Endothelial cell of hepatic sinusoid (primary cell): ENCODE measurements around the gene ASCC2.

Source experiments
- in situ Hi-C: cut with HindIII; loops from 2 replicates; pipeline ENCODE4 v1.10.0; 2017; ENCODE audit warnings: low sequenced_read_pairs

ASCC2 gene

GRCh38 chr22:29821291-29822016 lies 16.6 kb downstream of the ASCC2 start:
- in situ Hi-C loops: no loop called here

DNA sequence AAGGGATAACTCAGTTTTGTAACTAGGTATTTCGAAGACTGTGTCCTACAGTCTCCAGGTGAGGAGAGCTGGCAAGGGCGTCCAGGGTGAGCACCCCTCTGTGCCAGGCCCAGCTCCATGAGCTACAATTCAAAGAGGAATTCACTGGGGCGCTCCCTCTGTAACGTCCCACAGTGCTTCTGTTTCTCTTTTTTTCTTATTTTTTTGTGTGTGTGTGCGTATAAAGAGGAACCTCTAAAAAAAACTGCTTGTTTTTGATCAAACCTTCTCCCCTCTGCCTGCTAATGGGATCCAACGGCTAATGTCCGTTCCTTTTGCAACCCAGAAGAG lies 17.1 kb downstream of the ASCC2 start:
- in situ Hi-C loops: no loop called here

- in situ Hi-C loops: loop anchor here (10.0 kb wide), 1 partner anchor 185 kb away; no protein-coding TSS in a partner anchor
Measured at GRCh38 chr22:29819501-29819900, 18.6 kb downstream of the ASCC2 start.

GRCh38 chr22:29817724-29818123 lies 20.4 kb downstream of the ASCC2 start:
- in situ Hi-C loops: loop anchor here (10.0 kb wide), 1 partner anchor 187 kb away; no protein-coding TSS in a partner anchor

- in situ Hi-C loops: loop anchor here (10.0 kb wide), 1 partner anchor 188 kb away; no protein-coding TSS in a partner anchor
Measured at GRCh38 chr22:29816980-29817379, 21.1 kb downstream of the ASCC2 start.

- in situ Hi-C loops: loop anchor here (10.0 kb wide), 1 partner anchor 188 kb away; no protein-coding TSS in a partner anchor
Measured at GRCh38 chr22:29816539-29816938, 21.5 kb downstream of the ASCC2 start.

DNA sequence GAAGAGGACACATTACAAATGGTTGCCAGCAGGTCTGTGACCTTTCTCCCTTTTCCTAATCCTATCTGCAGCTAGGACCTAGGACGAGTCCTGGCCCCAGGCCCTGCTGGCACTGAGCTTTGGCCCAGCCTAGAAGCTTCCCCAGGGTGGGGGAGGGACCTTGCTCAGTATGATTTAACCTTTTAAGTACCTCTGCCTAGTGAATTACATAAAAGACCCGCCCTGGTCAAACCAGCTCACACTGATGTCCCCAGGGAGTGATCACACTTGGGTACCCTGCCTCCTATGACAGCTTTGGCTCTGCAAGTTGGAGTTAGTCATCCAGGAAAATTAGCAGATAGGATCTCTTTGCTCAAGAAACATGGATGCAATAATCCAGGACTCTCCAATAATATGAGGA lies 21.9 kb downstream of the ASCC2 start:
- in situ Hi-C loops: loop anchor here (10.0 kb wide), 1 partner anchor 189 kb away; no protein-coding TSS in a partner anchor

DNA sequence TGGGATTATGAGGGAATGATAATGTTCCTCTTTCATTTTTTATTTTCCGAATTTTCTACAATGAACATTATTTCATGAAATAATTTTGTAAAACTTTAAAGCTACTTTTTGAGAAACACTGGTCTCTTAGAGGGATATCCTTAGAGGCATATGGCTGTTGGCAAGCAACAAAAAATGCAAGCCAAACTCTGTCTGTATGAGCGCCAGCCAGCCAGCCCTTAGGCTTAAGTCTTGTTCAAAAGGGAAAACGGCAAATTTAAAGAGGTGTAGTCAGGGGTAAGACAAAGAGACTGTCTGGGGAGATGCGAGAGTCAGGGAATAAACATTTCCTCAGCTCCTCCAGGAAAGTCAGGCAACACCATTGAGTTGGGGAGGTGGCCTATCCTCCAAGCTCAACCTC lies 22.5 kb downstream of the ASCC2 start:
- in situ Hi-C loops: loop anchor here (10.0 kb wide), 1 partner anchor 189 kb away; no protein-coding TSS in a partner anchor

- in situ Hi-C loops: loop anchor here (5.0 to 10.0 kb wide), 2 partner anchors 43 to 191 kb away; no protein-coding TSS in a partner anchor
Measured at GRCh38 chr22:29814003-29814402, 24.1 kb downstream of the ASCC2 start.

GRCh38 chr22:29813563-29813962 lies 24.5 kb downstream of the ASCC2 start:
- in situ Hi-C loops: loop anchor here (5.0 to 10.0 kb wide), 2 partner anchors 44 to 191 kb away; no protein-coding TSS in a partner anchor

- in situ Hi-C loops: loop anchor here (5.0 to 10.0 kb wide), 2 partner anchors 44 to 192 kb away; no protein-coding TSS in a partner anchor
Measured at GRCh38 chr22:29813126-29813525, 24.9 kb downstream of the ASCC2 start.

- in situ Hi-C loops: loop anchor here (5.0 to 10.0 kb wide), 2 partner anchors 46 to 193 kb away; no protein-coding TSS in a partner anchor
Measured at GRCh38 chr22:29811377-29811776, 26.7 kb downstream of the ASCC2 start.

DNA sequence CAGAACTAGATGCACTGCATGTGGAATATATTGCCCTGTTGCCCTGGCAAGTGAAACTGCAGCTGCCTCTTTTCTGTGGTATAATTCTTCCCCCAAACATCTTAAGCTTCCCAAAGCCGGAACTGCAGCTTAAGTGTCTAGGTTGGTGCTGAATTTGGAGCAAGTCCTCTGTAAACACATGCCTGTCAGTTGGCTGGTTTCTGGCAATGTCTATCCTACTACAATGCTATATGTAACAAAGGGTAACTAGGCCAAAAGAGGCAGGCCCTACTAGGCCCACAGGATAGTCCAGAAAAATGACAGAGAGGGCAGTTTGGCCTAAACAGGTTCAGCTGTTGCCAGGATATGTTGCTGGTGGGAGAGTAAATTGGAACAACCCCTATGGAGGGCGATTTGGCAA lies 27.9 kb downstream of the ASCC2 start:
- in situ Hi-C loops: loop anchor here (5.0 to 10.0 kb wide), 2 partner anchors 47 to 195 kb away; no protein-coding TSS in a partner anchor

DNA sequence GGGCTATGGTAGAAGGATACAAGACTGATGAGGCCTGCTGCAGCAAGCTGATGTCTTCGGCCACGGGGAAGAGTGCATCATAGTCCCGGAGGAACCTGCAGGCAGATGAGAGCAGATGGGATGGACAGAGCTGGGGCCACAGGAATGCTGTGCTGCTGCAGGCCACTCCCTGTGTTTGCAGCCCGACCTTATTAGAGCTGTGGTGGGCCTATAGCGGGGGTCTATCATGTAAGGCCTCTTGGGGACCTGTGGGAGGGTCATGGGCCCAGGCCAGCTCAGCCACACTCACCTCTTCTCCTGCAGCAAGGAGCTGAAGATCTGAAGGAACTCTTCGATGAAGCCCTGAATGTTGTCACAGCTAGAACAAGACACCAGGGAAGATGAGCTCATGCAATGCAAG lies 31.9 kb downstream of the ASCC2 start:
- in situ Hi-C loops: no loop called here

DNA sequence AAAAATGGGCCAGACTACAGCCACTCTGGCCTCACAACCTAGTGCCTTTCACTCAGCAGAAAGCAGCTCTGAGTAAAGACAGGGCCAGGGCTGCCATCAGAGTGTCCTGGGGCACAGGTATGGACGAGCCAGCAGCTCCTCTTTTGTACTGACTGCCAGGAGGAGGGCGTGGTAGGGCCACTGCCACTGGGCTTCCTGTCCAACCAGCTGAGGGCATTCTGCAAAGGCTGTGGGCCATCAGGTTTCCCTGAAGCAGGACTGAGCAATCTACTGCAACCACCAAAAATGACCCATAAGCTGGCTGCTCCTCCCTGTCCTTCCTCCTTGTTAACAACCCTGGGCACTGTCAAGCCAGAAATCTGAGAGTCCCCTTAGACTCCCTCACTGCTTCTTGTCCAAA lies 33.1 kb downstream of the ASCC2 start:
- in situ Hi-C loops: no loop called here

GRCh38 chr22:29803190-29803589 lies 34.9 kb downstream of the ASCC2 start:
- in situ Hi-C loops: no loop called here

GRCh38 chr22:29801796-29802195 lies 36.3 kb downstream of the ASCC2 start:
- in situ Hi-C loops: no loop called here

DNA sequence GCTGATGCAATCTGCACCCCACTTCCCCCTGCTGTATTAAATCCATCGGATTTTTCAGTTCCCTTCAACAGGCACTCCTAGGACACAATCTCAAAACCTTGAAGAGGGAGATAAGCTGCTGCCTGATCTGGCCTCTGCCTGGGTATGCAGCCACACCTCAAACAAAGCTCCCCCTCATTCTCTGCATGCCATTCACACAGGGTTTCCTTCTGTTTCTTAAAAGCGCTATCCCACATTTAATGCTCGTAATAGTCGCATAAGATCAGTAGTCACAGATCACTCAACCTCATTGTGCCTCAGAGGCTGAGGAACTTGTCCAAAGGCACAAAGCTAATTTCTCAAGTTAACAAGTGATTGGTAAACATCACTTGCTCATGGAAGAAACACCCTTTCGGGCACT lies 36.9 kb downstream of the ASCC2 start:
- in situ Hi-C loops: no loop called here

DNA sequence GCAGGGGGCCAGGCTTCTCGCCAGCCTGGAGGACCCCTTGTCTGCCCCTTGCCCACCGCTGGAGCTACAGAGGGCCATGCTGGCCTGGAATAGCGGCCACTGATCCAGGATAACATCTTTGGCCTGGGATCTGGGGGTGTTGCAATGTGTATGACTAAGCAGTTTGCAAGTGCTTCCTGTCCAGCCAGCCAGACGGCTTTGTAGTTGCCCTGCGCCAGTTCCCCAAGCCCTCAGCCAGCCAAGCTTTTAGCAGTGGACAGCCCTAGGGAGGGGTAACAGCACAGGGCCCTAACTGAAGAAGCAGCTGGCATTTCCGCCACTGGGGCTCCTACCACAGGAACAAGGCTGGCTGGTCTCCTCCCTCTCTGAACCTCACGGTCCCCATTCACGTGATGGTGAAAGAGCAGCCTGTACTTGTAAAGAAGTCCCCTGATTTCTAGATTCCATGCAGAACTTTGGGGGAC lies 38.8 kb downstream of the ASCC2 start:
- in situ Hi-C loops: no loop called here

- in situ Hi-C loops: no loop called here
Measured at GRCh38 chr22:29798801-29799200, 39.3 kb downstream of the ASCC2 start.

DNA sequence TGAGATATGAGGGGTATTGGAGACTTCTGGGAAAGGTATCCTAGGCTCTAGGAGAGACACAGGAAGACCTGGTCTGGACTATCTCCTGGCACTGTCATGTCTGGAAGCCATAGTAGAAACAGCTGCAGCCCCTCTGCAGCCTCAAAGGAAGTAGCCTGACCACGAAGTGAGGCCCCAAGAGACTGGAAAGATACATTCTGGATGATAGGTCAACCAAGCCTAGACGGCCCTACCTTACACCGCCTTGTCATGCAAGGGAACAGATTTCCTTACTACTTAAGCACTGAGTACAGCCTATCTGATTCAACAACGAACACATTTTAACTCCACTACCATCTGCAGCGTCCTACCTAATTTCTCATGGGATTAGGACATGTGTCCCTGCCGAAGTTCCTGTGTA lies 39.8 kb downstream of the ASCC2 start:
- in situ Hi-C loops: no loop called here

DNA sequence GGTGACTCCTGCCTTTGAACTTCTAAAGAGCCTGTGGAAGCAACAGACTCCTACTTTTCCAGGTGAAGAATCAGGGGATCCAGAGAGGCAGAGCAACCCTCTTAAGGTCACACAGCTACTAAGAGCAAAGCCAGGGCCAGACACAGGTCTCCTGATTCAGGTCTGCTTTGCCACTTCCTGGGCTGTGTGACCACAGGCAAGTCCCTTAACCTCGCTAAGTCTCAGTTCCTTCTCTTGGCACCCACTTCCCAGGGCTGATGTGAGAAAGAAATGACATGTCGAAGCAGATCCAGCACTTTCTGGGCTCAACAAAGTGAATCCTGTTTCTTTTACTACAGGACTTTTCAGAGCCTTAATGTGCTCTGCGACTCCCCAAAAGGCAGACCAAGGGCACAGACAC lies 40.7 kb downstream of the ASCC2 start:
- in situ Hi-C loops: no loop called here
